DMS 273 (cell line): ENCODE results near the gene SLC39A13.
A peak's percentile ranks its signal among the peaks of the same experiment; 100 is the strongest.

Source experiments
- DNase-seq: peaks from one replicate; lab custom pipeline; 2025; ENCODE audit not compliant: unreplicated experiment; lab: John Stamatoyannopoulos, UW

SLC39A13 gene

DNA sequence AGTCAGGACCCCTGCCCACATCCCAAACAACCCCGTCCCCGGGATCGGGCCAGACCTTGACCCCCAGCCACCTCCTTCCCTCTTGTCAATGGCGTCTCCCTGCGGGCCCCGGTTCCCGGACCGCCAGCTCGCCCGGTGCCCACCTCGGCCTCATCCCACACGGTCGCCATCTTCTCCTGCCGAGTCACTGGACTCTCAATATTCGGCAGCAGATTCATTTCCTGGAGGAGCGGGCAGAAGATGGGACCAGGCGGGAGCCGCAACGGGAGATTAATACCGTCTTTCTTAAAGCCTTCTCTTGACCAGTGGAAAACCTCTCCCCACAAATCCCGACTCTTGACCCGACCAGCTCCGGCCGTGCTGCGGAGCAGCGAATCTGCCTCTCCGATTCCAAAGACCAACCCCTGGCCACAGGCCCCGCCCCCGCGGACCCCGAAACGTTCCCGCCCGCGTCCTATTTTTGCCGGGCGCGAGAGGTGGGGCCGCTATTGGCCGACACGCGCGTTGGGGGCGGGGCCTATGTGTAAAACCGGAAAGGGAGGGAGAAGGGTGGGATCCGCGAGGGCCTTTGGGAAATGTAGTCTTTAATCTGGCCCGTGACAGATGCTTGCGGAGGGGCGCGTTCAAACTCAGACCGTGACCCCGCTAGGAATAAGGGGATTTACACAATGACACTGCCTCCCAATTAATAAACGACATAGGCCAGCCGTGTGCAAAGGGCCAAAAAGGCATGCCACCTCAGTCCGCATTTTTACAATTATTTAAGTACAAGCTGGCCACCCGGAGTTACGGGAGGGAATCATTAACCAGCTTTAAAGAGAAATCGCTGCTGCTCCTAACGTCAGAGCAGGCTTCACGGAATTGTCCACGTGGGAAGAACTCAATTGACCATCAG, 17.9 kb downstream of the SLC39A13 start, which contains the start of gene PSMC3:
Gene PSMC3 (minus strand): TSS at position 378 of the 895 bp plus-strand sequence. CDS start 160 bp downstream, at position 218.
- peak; percentile 98 for DNase-seq

- DNase-seq = no peak
Measured at GRCh38 chr11:47430524-47430923, 22.1 kb downstream of the SLC39A13 start.

DNA sequence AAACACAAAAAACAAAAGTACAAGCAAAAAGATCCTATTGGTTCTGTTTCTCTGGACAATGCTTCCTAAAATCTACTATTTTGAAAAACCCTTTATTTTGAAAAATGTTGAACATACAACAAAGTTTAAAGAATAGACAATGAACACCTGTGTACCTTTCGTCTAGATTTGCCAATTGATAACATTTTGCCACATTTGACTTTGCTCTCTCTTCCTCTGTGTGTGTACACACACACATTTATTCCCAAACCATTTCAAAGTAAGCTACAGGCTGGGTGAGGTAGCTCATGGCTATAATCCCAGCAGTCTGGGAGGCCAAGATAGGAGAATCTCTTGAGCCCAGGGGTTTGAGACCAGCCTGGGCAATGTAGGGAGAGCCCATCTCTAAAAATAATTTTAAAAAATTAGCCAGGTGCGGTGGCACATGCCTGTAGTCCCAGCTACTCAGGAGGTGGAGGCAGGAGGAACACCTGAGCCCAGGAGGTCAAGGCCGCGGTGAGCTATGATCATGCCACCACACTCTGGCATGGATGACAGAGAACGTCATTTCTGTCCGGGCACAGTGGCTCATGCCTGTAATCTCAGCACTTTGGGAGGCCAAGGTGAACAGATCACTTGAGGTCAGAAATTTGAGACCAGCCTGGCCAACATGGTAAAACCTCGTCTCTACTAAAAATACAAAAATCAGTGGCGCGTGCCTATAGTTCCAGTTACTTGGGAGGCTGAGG, 23.1 kb downstream of the SLC39A13 start:
- no peak for DNase-seq

GRCh38 chr11:47433157-47433556, 24.8 kb downstream of the SLC39A13 start:
- DNase-seq = no peak

DNA sequence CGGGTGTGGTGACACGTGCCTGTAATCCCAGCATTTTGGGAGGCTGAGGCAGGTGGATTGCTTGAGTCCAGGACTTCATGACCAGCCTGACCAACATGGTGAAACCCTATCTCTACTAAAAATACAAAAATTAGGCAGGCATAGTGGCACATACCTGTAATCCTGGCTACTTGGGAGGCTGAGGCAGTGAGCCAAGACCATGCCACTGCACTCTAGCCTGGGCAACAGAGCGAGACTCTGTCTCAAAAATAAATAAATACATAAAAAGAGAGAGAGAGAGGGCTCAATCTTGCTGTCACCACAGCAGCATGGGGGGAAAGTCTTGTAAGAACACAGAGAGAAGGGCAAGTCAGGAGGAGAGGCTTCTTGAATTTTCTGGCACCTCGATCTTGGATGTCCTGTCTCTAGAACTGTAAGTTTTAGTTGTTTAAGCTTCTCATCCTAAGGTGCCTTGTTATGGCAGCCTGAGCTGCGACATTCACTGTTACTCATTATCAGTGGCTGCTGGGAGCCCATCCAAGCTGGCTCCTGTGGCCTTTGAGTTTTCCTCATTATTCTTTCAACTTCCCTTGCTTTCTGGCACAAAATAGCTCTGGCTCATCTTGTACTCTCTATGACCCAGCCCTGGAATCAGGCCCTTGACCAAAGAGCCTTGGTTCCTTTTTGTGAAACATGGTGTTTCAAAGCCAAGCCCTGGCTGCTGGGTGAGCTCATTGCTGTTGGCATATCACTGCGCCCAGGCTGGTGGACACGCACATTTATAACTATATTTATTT, 25.8 kb downstream of the SLC39A13 start:
- no peak for DNase-seq

DNA sequence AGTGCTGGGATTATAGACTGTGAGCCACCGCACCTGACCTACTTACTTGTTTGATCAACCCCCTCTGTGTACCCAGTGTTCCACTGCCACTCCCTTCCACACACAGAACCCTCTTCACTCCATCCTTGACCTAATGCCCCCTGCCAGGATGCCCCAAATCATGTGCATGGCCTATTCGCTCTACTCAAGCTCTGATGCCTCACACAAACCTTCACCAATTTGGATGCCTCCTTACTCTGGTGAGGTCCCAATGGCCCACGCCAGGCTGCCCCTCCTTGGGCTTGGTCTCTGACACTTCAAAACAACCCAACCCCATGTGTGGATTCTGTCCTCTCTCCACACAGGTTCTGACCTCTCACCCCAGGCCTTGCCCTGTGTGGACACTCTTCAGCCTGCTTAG, 27.3 kb downstream of the SLC39A13 start:
- DNase-seq = no peak

DNA sequence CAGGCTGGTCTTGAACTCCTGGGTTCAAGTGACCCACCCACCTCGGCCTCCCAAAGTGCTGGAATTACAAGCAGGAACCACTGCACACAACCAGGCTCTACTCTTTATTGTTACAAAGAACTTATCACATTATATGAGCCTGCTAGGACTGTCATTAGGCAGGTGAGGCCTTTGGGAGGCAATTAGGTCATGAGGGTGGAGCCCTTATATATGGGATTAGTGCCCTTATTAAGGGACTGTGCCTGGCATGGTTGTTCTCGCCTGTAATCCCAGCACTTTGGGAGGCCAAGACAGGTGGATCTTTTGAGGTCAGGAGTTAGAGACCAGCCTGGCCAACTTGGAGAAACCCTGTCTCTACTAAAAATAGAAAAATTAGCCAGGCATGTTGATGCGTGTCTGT, 28.3 kb downstream of the SLC39A13 start:
- DNase-seq = no peak

DNA sequence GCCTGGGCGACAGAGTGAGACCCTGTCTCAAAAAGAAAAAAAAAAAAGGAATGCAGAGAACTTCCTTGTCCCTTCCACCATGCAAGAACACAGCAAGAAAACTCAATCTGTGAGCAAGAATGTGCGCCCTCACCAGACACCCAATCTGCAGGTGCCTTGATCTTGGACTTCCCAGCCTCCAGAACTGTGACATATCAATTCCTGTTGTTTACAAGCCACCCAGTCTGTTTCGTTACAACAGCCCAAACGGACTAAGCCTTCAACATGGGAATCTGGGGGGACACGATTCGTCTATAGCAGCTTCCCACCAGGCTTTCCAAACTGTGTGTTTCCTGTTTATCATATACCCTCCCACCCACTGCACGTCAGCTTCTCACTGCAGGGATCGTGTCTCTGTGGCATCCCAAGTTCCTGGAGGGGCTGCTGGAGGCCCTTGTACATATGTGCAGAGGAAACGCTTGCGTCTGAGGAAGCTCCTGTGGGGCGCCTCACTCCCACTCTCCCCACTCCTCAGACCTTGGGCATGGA, 28.9 kb downstream of the SLC39A13 start:
- no peak for DNase-seq

- no peak for DNase-seq
Measured at GRCh38 chr11:47437746-47438418, 29.5 kb downstream of the SLC39A13 start.

GRCh38 chr11:47438721-47439120, 30.3 kb downstream of the SLC39A13 start:
- DNase-seq = no peak

DNA sequence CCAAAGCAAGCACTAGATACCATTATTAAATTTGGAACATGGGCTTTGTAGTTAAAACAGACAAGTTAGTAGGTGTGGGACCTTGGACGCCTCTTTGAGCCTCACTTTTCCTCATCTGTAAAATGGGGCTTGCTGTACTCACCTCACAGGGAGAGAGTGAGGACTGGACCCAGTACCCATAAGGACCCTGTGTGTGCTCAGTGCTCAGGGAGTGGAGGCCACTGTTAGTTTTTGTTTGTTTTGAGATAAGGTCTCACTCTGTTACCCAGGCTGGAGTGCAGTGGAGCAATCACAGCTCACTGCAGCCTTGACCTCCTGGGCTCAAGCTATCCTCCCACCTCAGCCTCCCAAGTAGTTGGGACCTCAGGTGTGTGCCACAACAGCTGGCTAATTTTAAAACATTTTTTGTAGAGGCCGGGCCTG, 31.7 kb downstream of the SLC39A13 start:
- DNase-seq = no peak

DNA sequence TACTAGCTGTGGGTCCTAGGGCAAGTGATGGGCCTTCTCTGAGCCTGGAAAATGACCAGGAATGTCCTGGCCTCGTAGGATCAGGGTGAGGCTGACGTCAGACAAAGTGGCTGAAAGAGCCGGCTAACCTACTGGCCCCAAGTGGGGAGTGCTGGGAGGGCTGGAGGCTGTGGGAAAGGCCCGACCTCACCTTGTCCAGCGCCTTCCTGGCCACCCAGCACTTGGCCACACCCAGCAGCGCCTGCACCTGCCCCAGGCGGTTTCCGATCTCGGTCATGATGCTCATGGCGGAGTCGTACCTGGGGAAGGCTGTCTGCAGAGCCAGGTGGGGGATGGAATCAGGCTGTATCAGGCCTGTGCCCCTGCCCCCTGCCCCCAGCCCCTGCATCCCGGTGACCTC, 33.0 kb downstream of the SLC39A13 start:
- no peak for DNase-seq

- DNase-seq = no peak
Measured at GRCh38 chr11:47442514-47442913, 34.1 kb downstream of the SLC39A13 start.

- DNase-seq = peak; percentile 75
Measured at GRCh38 chr11:47443028-47443700, 34.8 kb downstream of the SLC39A13 start.

GRCh38 chr11:47443817-47444216, 35.4 kb downstream of the SLC39A13 start:
- no peak for DNase-seq

DNA sequence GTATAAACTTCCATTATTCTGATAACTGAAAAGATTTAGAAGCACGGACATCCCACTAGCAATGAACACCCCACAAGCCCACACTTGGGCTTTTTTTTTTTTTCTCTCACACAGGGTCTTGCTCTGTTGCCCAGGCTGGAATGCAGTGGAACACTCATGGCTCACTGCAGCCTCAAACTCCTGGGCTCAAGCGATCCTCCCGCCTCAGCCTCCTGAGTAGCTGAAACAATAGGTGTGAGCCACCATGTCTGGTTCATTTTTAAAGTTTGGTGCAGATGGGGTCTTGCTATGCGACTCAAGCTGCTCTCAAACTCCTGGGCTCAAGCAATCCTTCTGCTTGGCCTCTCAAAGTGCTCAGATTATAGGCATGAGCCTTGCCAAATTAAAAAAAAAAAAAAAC, 37.5 kb downstream of the SLC39A13 start:
- no peak for DNase-seq

DNA sequence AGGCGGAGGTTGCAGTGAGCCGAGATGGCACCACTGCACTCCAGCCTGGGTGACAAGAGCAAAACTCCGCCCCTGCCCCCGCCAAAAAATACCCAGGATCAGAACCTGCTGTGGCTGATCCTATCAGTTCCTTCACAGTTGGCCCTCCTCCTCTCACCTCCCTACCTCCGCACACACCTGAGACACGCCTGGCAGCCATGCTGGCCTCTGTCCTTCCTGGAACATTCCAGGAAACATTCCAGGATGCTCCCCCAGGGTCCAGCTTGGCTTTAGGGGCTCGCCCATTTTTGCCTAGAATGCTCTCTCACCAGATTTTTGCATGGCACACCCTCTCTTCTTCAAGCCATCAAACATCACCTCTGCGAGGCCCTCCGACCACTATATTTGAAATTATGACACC, 38.4 kb downstream of the SLC39A13 start:
- no peak for DNase-seq

DNA sequence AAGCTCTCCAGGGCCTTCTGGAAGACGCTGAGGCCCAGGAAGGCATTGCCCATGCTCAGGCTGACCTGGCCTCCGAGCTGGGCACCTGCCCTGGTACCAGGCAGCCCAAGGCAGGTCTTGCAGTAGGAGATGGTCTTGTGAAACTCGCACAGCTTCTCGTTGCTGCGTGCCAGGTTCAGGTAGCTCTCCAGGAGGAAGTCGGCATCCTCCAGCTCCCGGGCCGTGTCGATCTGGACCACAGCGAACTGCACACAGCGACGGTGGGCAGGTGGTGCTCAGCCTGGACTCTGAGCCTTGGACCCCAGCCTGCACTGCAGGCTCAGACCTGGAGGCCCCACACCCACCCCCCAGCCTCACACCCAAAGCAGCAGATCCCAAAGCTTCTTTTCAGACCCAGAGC, 39.5 kb downstream of the SLC39A13 start:
- DNase-seq = no peak

DNA sequence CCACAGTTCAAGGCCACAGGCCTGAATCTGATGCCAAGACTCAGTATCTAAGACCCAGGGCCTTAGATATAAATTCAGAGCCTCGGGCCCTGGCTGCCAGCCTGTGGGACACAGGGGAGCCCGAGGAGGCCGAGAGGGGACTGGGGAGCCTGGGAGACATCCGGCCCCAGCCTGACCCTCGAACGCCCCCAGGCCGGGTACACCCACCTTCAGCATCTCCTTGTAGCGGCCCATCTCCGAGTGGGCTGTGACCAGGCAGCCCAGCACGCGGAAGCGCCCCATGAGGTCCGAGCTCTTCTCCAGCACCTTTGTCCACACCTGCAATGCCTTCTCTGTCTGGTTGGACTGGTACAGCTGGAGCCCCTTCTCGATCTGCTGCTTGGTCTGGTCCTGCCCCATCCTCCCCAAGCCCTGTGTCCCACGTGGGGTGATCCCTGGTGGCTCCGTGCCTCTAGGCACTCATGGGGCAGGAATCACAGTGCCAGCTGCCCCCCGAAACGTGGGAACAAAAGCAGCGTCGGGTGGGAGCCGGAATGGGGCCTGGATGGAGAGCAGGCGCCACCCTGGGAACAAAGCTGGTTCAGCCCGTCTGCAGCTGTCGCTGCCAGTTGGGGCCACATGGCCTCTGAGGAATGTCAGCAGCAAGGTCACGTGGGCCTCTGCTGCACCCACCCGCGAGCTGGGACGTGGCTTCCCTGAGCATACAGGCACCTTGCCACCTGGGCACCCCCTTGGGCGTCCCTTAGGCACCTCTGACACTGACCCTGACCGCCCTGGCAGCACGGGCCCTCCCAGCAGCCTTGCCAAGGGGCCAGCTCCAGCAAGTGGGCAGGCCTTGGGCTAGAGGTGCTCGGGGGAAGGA, 40.4 kb downstream of the SLC39A13 start, which contains the start of gene RAPSN:
Gene RAPSN (minus strand): TSS at position 571 of the 862 bp plus-strand sequence. CDS start 172 bp downstream, at position 399.
- DNase-seq = no peak
